NCI-H187 treated with DMSO at 0.1 percent for 48 hours (cell line): Measurements from ENCODE around the gene CNTF.

Experiments used
- DNase-seq: peaks from one replicate; lab custom pipeline; 2025; lab: John Stamatoyannopoulos, UW

CNTF gene

DNA sequence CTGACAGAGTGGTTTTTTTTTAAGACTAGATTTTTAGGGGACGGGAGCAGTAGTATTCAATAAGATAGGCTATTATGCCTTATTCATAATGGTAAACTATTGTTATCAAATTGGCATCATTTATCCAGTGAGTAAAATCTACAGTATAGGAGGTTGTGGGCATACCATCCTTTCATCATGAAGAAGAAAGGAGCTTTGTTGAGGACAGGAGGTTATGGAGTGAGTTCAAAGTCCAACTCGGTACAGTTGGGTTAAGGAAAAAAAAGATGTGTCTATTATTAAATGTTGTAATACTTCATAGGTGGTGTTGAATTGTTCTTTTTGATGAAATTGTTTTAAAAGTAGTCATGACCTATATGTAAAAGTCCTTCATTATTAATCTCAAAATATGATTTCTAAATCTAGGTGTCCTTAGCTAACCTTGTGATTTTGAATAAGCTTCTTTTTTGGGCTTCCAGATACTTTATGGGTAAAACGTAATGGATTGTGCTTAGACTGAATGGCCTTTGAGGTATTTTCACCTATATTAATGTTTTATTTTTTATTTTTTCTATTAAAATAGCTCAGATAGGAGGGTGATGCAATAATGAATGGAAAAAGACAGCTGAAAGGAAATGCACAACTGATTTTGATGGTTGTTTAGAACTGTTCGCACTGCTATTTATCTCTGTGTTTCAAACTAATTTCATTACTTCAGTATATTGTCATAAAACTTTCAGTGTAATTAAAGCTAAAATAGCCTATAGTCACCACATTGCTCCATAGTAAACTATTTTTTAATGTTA lies 15.3 kb upstream of the CNTF start:
- DNase-seq: no peak

GRCh38 chr11:58608331-58608730 lies 14.1 kb upstream of the CNTF start:
- no peak for DNase-seq

GRCh38 chr11:58609723-58610122 lies 12.7 kb upstream of the CNTF start:
- no peak for DNase-seq

DNA sequence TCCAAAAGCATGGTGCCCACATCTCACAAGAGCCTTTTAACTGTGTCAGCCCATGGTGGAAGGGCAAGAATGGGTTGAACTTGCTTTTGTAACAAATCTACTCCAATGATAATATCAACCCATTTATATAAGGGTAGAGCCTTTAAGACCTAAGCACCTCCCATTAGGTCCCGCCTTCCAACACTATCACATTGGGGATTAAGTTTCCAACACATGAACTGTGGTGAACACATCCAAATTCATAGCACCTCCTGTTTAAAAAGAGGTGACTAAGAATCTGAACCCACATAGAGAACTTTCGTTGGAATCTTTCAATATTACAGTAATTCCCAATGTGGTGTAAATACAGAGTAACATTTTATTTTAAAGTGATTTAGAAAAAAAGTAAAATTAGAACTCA lies 9.2 kb upstream of the CNTF start:
- DNase-seq: no peak

- no peak for DNase-seq
Measured at GRCh38 chr11:58615559-58615958, 6.9 kb upstream of the CNTF start.

DNA sequence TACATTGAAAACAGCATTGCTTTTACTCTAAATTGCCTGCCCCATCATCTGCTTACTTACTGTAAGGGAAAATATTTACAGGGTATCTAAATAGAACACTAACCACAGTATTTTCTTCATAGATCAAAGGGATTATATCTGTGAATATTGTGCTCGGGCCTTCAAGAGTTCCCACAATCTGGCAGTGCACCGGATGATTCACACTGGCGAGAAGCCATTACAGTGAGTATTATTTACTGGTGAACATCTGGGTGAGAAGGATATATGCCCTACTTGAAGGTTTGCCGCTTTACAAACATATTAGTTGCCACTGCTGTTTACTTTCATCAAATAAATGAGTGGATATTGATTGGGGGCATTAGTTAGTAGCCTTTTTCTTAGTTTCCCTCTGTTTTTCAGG lies 5.9 kb upstream of the CNTF start:
- no peak for DNase-seq

GRCh38 chr11:58617976-58618557 lies 4.4 kb upstream of the CNTF start:
- DNase-seq: no peak

DNA sequence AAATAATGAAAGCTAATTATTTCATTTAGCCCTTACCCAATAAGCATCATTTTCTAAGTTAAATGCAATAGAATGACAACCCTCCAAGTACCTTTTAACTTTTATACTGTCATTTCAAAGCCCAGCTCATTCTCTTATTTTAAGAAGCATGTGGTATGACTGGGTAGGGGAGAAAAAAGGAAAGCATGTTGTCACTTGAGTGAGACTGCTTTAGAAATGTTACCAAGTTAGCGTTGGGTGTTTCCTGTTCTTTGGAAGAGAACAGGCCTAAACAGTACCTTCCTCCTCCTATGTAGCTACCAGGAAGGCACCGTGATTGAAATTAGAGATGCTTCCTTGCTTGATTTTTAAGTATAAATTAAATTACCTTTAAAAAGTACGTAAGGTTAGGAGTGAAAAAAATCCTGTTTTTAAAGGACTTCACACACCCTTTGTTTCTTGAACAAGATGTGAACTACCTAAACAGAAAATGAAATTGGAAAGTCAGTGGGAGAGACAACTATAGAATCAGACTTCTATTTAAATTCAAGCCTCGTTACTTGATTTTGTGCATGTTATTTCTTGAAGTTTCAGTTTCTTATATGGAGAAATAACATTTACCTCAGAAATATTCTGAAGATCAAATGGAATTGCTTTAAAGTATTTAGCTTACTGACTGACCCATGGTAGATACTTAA lies 741 bp upstream of the CNTF start:
- no peak for DNase-seq

GRCh38 chr11:58625086-58625485 lies 2.6 kb downstream of the CNTF start:
- no peak for DNase-seq

- DNase-seq: no peak
Measured at GRCh38 chr11:58625826-58626460, 3.5 kb downstream of the CNTF start.

DNA sequence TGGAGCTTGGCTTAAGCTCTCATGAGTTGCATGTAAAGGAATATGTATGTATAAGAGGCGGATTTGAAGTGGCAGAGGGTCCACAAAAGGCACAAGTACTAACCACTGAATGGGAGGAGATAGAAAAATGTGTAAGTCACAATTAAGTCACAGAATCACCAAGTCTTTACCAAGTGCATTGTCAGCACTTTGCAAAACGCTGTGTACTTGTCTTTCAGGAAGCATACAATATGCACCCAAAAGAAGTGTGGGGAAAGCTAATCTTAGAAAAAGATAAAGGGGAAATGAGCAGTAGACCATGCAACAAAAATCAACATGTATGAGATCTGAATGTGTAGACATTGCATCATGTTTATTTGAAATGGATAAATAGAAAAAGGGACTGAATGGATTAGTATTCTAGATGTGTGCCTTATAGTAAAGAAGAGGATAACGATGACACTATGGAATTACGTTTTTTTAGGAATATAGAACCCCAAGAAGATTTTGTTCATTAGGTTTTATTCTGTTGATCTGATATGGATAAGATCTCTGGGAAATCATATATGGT lies 4.5 kb downstream of the CNTF start:
- DNase-seq: no peak

DNA sequence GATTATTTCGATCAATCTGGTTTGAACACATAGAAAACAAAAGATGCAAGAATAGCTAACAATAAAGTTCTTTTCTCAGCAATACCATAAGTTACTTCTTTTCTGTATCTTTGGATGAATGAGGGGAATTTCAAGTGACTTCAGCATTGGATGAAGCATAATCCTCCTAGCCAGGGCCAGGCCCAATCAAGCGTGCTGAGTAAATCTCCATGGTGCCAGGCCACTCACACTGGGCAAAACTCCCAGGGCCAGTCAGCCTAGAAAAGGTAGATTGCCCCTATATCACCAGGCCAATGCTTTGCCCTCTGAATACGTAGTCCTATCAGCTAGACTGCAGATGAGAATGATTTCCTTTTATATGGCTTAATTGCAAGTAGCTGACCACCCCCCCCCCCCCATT lies 6.0 kb downstream of the CNTF start:
- no peak for DNase-seq

- DNase-seq: no peak
Measured at GRCh38 chr11:58629857-58630256, 7.4 kb downstream of the CNTF start.

GRCh38 chr11:58631378-58631777 lies 8.9 kb downstream of the CNTF start:
- DNase-seq: no peak

DNA sequence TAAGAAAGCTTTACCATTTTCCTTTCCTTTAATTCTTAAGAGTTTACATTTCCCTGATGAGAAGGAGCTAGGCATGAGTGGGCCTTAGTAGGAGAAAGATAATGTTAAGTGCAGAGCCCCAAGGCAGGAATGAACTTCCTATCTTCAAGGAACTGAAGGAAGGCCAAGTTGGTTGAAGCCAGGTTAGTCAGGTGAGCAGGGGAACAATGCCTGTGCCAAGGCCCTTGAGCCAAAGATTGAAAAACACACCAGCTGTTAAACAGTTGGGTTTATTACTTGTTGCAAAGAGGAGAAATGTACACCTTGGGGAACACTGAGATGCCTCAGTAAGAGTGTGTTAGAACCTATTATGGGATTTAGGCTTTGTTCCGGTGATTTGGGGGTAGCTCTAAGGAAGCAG lies 10.0 kb downstream of the CNTF start:
- no peak for DNase-seq

GRCh38 chr11:58636587-58636986 lies 14.1 kb downstream of the CNTF start:
- no peak for DNase-seq

GRCh38 chr11:58637371-58637770 lies 14.9 kb downstream of the CNTF start:
- no peak for DNase-seq

GRCh38 chr11:58639103-58639502 lies 16.6 kb downstream of the CNTF start:
- DNase-seq: no peak

GRCh38 chr11:58639669-58640068 lies 17.2 kb downstream of the CNTF start:
- DNase-seq: no peak

- DNase-seq: no peak
Measured at GRCh38 chr11:58640386-58641023, 18.0 kb downstream of the CNTF start.

DNA sequence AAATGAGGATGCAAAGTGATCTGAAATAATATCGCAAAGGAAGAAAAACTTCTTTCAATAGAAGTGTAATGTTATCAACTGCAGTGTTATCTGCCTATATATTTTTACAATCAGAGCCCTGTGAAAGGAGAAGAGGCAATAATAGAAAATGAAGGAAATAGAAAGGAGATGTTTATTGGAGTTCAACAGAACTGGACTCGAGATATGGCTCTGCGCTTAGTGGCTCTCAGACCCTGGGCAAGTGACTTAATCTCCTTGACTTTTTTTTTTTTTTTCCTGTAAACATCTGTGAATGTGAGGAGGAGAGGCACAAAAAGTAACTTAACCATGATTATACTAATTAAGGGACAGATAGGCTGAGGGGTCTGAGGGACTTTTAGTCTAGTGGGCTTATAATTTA lies 18.9 kb downstream of the CNTF start:
- no peak for DNase-seq
